ENCODE results near the gene OTOGL. TPM values are rescaled to one million over a fixed set of nuclear protein-coding genes. Genes with fewer than 3 reads are reported as not detected.

OTOGL gene
- total and polyA plus RNA-seq, 9 donors = 0.05 to 0.26 (median 0.12) TPM; not detected in 2

GRCh38 chr12:80175307-80175930 lies 76.1 kb downstream of the OTOGL start:
- no peaks in the 10 kb centered on the region for H3K36me3 ChIP-seq
- H3K27ac ChIP-seq = no peak overlapping the region
- H3K27me3 ChIP-seq = no peaks in the 10 kb centered on the region
- H3K4me1 ChIP-seq (ENCODE audit: insufficient read depth) = no peaks in the 10 kb centered on the region
- 74 to 77% (median 77%) methylated on average over 2 of the region's 2 CpGs for WGBS, 3 donors
- intact Hi-C loops (cut with DNase I) = no loop called here
- DNase-seq = no peak
- no peaks in the 10 kb centered on the region for H3K9me3 ChIP-seq
- TF ChIP-seq EP300 (IDR thresholded peaks at IDR 0.05) (no peak), POLR2A (IDR thresholded peaks at IDR 0.05) (no peak), CTCF (IDR thresholded peaks at IDR 0.05) (no peak)
- no peak overlapping the region for H3K4me3 ChIP-seq

GRCh38 chr12:80176706-80177105 lies 77.4 kb downstream of the OTOGL start:
- 84 to 89% (median 88%) methylated on average over 2 of the region's 2 CpGs for WGBS, 3 donors
- Histone ChIP-seq H3K9me3 (no peaks in the 10 kb centered on the region), H3K36me3 (no peaks in the 10 kb centered on the region), H3K27ac (no peak overlapping the region), H3K27me3 (no peaks in the 10 kb centered on the region), H3K4me3 (no peak overlapping the region), H3K4me1 (ENCODE audit: insufficient read depth) (no peaks in the 10 kb centered on the region)
- no peak for DNase-seq
- intact Hi-C loops (cut with DNase I) = no loop called here
- no peak for TF ChIP-seq POLR2A (IDR thresholded peaks at IDR 0.05)
- TF ChIP-seq CTCF (IDR thresholded peaks at IDR 0.05) = no peak

DNA sequence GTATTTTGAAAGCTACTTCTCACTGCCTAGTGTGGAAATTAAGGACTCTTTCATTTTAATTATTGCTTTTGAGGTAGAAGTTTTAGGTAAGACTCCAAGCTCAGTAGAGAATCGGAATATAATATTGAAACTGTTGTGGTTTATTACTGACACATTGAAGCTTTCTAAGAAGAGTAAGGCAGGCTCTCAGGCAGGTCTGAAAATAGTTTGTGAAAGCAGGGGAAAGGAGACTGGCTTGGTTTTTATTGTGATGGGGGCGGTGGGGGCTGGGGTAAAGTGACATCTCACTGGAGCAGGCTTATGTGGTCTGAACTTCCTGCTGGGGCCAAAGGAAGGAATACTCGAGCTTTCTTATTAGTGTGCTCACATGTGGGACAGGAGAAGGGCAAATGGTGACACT lies 79.5 kb downstream of the OTOGL start:
- H3K27ac ChIP-seq = no peak overlapping the region
- intact Hi-C loops (cut with DNase I) = no loop called here
- no peak for TF ChIP-seq EP300 (IDR thresholded peaks at IDR 0.05)
- no peak for TF ChIP-seq POLR2A (IDR thresholded peaks at IDR 0.05)
- no peak for TF ChIP-seq CTCF (IDR thresholded peaks at IDR 0.05)

GRCh38 chr12:80183939-80184338 lies 84.6 kb downstream of the OTOGL start:
- H3K4me3 ChIP-seq = no peak overlapping the region
- intact Hi-C loops (cut with DNase I) = loop anchor here in 2 of 4 donors (10.0 kb wide), 1 partner anchor 629 kb away; no protein-coding TSS in a partner anchor
- H3K36me3 ChIP-seq = no peaks in the 10 kb centered on the region
- 66 to 78% (median 72%) methylated on average over 2 of the region's 2 CpGs for WGBS, 3 donors
- H3K4me1 ChIP-seq (ENCODE audit: insufficient read depth) = peaks cover 2% of the 10 kb centered on the region
- DNase-seq = no peak
- no peak overlapping the region for H3K27ac ChIP-seq
- no peaks in the 10 kb centered on the region for H3K9me3 ChIP-seq
- no peaks in the 10 kb centered on the region for H3K27me3 ChIP-seq
- TF ChIP-seq CTCF (IDR thresholded peaks at IDR 0.05) (no peak), EP300 (IDR thresholded peaks at IDR 0.05) (no peak), POLR2A (IDR thresholded peaks at IDR 0.05) (no peak)

More for the DNA sequence above, 79.5 kb downstream of the OTOGL start:
- WGBS, 3 donors = 71 to 79% (median 76%) methylated on average over 3 of the region's 3 CpGs
- Histone ChIP-seq H3K4me1 (ENCODE audit: insufficient read depth) (no peaks in the 10 kb centered on the region), H3K4me3 (no peak overlapping the region), H3K9me3 (no peaks in the 10 kb centered on the region), H3K36me3 (no peaks in the 10 kb centered on the region), H3K27me3 (no peaks in the 10 kb centered on the region)
- DNase-seq = no peak

Data from ovary (tissue), 9 donors.